ENCODE data around the gene KCNA1.

GRCh38 chr12:4894019-4894418 lies 15.7 kb upstream of the KCNA1 start:
- TF ChIP-seq EZH2 (optimal IDR thresholded peaks at IDR 0.05; ENCODE audit: low read depth, low read length) (no peak), CTCF (IDR thresholded peaks at IDR 0.05; ENCODE audit: low read length) (no peak)
